H1 (cell line): ENCODE data around the gene ZDHHC11. TPM values are rescaled to one million over a fixed set of nuclear protein-coding genes. Genes with fewer than 3 reads are reported as not detected.
A peak's percentile ranks its signal among the peaks of the same experiment; 100 is the strongest.

Source experiments
- CTCF ChIA-PET: fragments of 300-600 bp; sonication (Branson Sonifier 250); formaldehyde crosslinking; loops from one replicate; lab custom pipeline; 2021; ENCODE audit not compliant: partially characterized antibody; lab: Charles Lee
- POLR2A ChIA-PET: fragments of 300-600 bp; sonication (Branson Sonifier 250); formaldehyde crosslinking; loops from one replicate; lab custom pipeline; 2021; ENCODE audit warnings: inconsistent platforms; ENCODE audit not compliant: partially characterized antibody; lab: Charles Lee
- DNase-seq, 2 experiments: peaks; one replicate each; pipeline versions ENCODE4 v3.0.0 to v3.0.0-alpha.2; 2010 to 2022; ENCODE audit warnings: low spot score in 2 of 2, low read depth in 1 of 2, mixed read lengths in 1 of 2
- FAIRE-seq: peaks from 2 replicates; lab custom pipeline; 2011; peaks lifted over from hg19 to GRCh38; lab: Jason Lieb, UNC
- H2AFZ ChIP-seq: 2 replicates; pipeline ENCODE4 v1.8.1; 2012; ENCODE audit warnings: low read length, inconsistent platforms
- H2AK5ac ChIP-seq: 2 replicates; pipeline ENCODE4 v1.6.1; 2013; ENCODE audit warnings: low read depth, low read length
- H2BK120ac ChIP-seq: replicated peaks from 2 replicates; pipeline ENCODE3; 2013; ENCODE audit warnings: low read depth, low read length, inconsistent platforms
- H2BK12ac ChIP-seq: 2 replicates; pipeline ENCODE4 v1.6.1; 2013; ENCODE audit warnings: low read depth, low read length
- H2BK15ac ChIP-seq: 2 replicates; pipeline ENCODE4 v1.6.1; 2013; ENCODE audit warnings: low read length
- H2BK20ac ChIP-seq: 2 replicates; pipeline ENCODE4 v1.6.1; 2013; ENCODE audit warnings: low read length
- H2BK5ac ChIP-seq: 2 replicates; pipeline ENCODE4 v1.6.1; 2013; ENCODE audit warnings: low read depth, low read length
- H3K14ac ChIP-seq: 2 replicates; pipeline ENCODE4 v1.6.1; 2013; ENCODE audit warnings: inconsistent platforms; ENCODE audit not compliant: insufficient read length
- H3K18ac ChIP-seq: 2 replicates; pipeline ENCODE4 v1.6.1; 2013; ENCODE audit warnings: low read length; ENCODE audit errors: extremely low read depth
- H3K23ac ChIP-seq: 2 replicates; pipeline ENCODE4 v1.6.1; 2013; ENCODE audit warnings: inconsistent platforms; ENCODE audit not compliant: insufficient read length
- H3K23me2 ChIP-seq: 2 replicates; pipeline ENCODE4 v1.6.1; 2013; ENCODE audit warnings: low read depth, low read length
- H3K27ac ChIP-seq: 2 replicates; pipeline ENCODE4 v1.6.1; 2011; ENCODE audit warnings: low read depth, low read length, inconsistent platforms
- H3K27me3 ChIP-seq, 4 experiments: replicated peaks in 1 of 4; 1 replicate in 1 of 4; 2 replicates in 3 of 4; pipeline versions ENCODE4 v1.6.1 to v1.8.1; 2011 to 2013; ENCODE audit warnings: low read length in 3 of 4, mild to moderate bottlenecking in 3 of 4, inconsistent platforms in 2 of 4, mixed read lengths in 2 of 4, moderate library complexity in 1 of 4; ENCODE audit not compliant: control insufficient read depth in 3 of 4, insufficient read depth in 3 of 4; ENCODE audit errors: extremely low read depth in 1 of 4
- H3K36me3 ChIP-seq, 4 experiments: 2 replicates each; pipeline versions ENCODE4 v1.6.1 to v1.8.1; 2011 to 2013; ENCODE audit warnings: mild to moderate bottlenecking in 4 of 4, low read length in 3 of 4, moderate library complexity in 2 of 4, control low read depth in 1 of 4, inconsistent platforms in 1 of 4; ENCODE audit not compliant: insufficient read depth in 4 of 4, control insufficient read depth in 2 of 4
- H3K4ac ChIP-seq: replicated peaks from 2 replicates; pipeline ENCODE3; 2013; ENCODE audit warnings: low read length, low read depth, mixed read lengths, inconsistent platforms; ENCODE audit not compliant: insufficient read length
- H3K4me1 ChIP-seq, 4 experiments: replicated peaks in 1 of 4; 1 replicate in 1 of 4; 2 replicates in 3 of 4; pipeline versions ENCODE4 v1.6.1 to v1.8.1; 2011 to 2013; ENCODE audit warnings: low read length in 3 of 4, inconsistent platforms in 2 of 4, mixed read lengths in 1 of 4; ENCODE audit not compliant: insufficient read depth in 4 of 4, control insufficient read depth in 3 of 4
- H3K4me2 ChIP-seq, 2 experiments: 2 replicates each; pipeline versions ENCODE4 v1.6.1 to v1.8.1; 2011 to 2013; ENCODE audit warnings: low read depth in 2 of 2, low read length in 2 of 2, control low read depth in 1 of 2, inconsistent platforms in 1 of 2, mild to moderate bottlenecking in 1 of 2; ENCODE audit not compliant: insufficient read depth in 1 of 2
- H3K4me3 ChIP-seq, 4 experiments: fragments of 200-600, 300-600 bp in 1 of 4; sonication (generic), shearing (Covaris generic), sonication (Bioruptor Twin) in 1 of 4; 2 replicates each; pipeline versions ENCODE4 v1.5.1 to v1.8.1; 2011 to 2016; ENCODE audit warnings: low read length in 4 of 4, low read depth in 3 of 4, control low read depth in 2 of 4, inconsistent platforms in 2 of 4, mild to moderate bottlenecking in 2 of 4, mixed read lengths in 1 of 4, moderate library complexity in 1 of 4; ENCODE audit not compliant: insufficient read depth in 2 of 4; ENCODE audit errors: extremely low read depth in 1 of 4
- H3K56ac ChIP-seq: replicated peaks from 2 replicates; pipeline ENCODE3; 2013; ENCODE audit warnings: low read depth, mild to moderate bottlenecking, mixed read lengths, low read length, inconsistent platforms; ENCODE audit not compliant: insufficient read length
- H3K79me1 ChIP-seq: 2 replicates; pipeline ENCODE4 v1.6.1; 2013; ENCODE audit warnings: low read depth, low read length, control low read depth
- H3K79me2 ChIP-seq, 2 experiments: 2 replicates each; pipeline versions ENCODE4 v1.6.1 to v1.8.1; 2012 to 2013; ENCODE audit warnings: low read length in 2 of 2, mild to moderate bottlenecking in 2 of 2, inconsistent platforms in 1 of 2; ENCODE audit not compliant: insufficient read depth in 2 of 2, control insufficient read depth in 1 of 2
- H3K9ac ChIP-seq, 4 experiments: replicated peaks in 1 of 4; 1 replicate in 1 of 4; 2 replicates in 3 of 4; pipeline versions ENCODE4 v1.6.1 to v1.8.1; 2011 to 2013; ENCODE audit warnings: low read depth in 3 of 4, low read length in 3 of 4, control low read depth in 2 of 4, mild to moderate bottlenecking in 2 of 4, moderate library complexity in 2 of 4, inconsistent platforms in 1 of 4; ENCODE audit errors: extremely low read depth in 1 of 4
- H3K9me3 ChIP-seq, 2 experiments: 2 replicates each; pipeline versions ENCODE4 v1.6.1 to v1.8.1; 2012 to 2013; ENCODE audit warnings: mild to moderate bottlenecking in 2 of 2, moderate library complexity in 2 of 2, control low read depth in 1 of 2, inconsistent platforms in 1 of 2, low read depth in 1 of 2, low read length in 1 of 2, mixed read lengths in 1 of 2; ENCODE audit not compliant: insufficient read depth in 2 of 2
- H4K20me1 ChIP-seq, 2 experiments: replicated peaks in 1 of 2; 2 replicates each; pipeline versions ENCODE3 to v1.8.1; 2011 to 2013; ENCODE audit warnings: inconsistent platforms in 2 of 2, low read length in 2 of 2, mild to moderate bottlenecking in 1 of 2; ENCODE audit not compliant: insufficient read depth in 2 of 2, control insufficient read depth in 1 of 2
- H4K5ac ChIP-seq: 2 replicates; pipeline ENCODE4 v1.6.1; 2013; ENCODE audit warnings: low read length, low read depth, mixed read lengths, inconsistent platforms; ENCODE audit not compliant: insufficient read length
- H4K8ac ChIP-seq: 2 replicates; pipeline ENCODE4 v1.8.0; 2013; ENCODE audit warnings: mild to moderate bottlenecking, moderate library complexity, low read length, inconsistent platforms; ENCODE audit not compliant: insufficient read depth; ENCODE audit errors: extremely low read depth
- H4K91ac ChIP-seq: replicated peaks from 2 replicates; pipeline ENCODE3; 2013; ENCODE audit warnings: low read length, mixed read lengths, inconsistent platforms; ENCODE audit not compliant: insufficient read length
- CTBP2 ChIP-seq: IDR thresholded peaks from 2 replicates; pipeline ENCODE4 v1.7.0; 2011; ENCODE audit warnings: borderline replicate concordance, mild to moderate bottlenecking, moderate library complexity, mixed read lengths, low read length; ENCODE audit not compliant: insufficient read depth, insufficient read length
- NRF1 ChIP-seq: IDR thresholded peaks from 2 replicates; pipeline ENCODE4 v1.6.1; 2011; ENCODE audit warnings: mild to moderate bottlenecking, low read depth, low read length, improper control_type of control experiment
- POLR2AphosphoS5 ChIP-seq: IDR thresholded peaks from 2 replicates; pipeline ENCODE4 v1.6.1; 2011; ENCODE audit warnings: low read depth, low read length
- RNF2 ChIP-seq: fragments of 200-900, 300-1000 bp; sonication (generic); IDR thresholded peaks from 2 replicates; pipeline ENCODE4 v1.7.1; 2016; ENCODE audit warnings: borderline replicate concordance, low read depth, mild to moderate bottlenecking, antibody characterized with exemption, low read length; ENCODE audit not compliant: poor library complexity, severe bottlenecking; ENCODE audit errors: missing control alignments
- SIN3A ChIP-seq, 2 experiments: IDR thresholded peaks in 1 of 2; conservative IDR thresholded peaks in 1 of 2; 2 replicates each; pipeline ENCODE4 v1.6.1; 2011 to 2012; ENCODE audit warnings: low read length in 2 of 2, improper control_type of control experiment in 1 of 2, low read depth in 1 of 2, mild to moderate bottlenecking in 1 of 2
- SP4 ChIP-seq: IDR thresholded peaks from 2 replicates; pipeline ENCODE4 v1.6.1; 2012; ENCODE audit warnings: low read length, inconsistent platforms
- ZNF274 ChIP-seq: IDR thresholded peaks from 2 replicates; pipeline ENCODE4 v1.7.0; 2012; ENCODE audit warnings: low read length, borderline replicate concordance; ENCODE audit errors: extremely low read depth
- whole genome bisulfite sequencing, 2 experiments: shearing (Covaris generic) in 1 of 2; methylation state at CpG; one replicate each; pipeline versions ENCODE4 v1.1.6 to v1.1.7; 2013 to 2015; ENCODE audit warnings: low lambda C conversion rate in 2 of 2, mixed read lengths in 2 of 2, inconsistent platforms in 1 of 2, low coverage in 1 of 2, missing lambda C conversion rate in 1 of 2; ENCODE audit not compliant: insufficient replicate concordance in 2 of 2, insufficient coverage in 1 of 2, insufficient read length in 1 of 2; ENCODE audit errors: extremely low coverage in 1 of 2, missing lambda C conversion rate in 1 of 2; 5-methylcytosine and 5-hydroxymethylcytosine counted together
- polyA plus RNA-seq, 7 experiments: library from polyadenylated mRNA; depleted of rRNA in 3 of 7; stranded (reverse) in 5 of 7; unstranded in 2 of 7; fragments of >200 nt in 5 of 7; fragments of 200-250 nt in 2 of 7; gene quantifications; 1 replicate in 5 of 7; 2 replicates in 1 of 7; 4 replicates in 1 of 7; pipeline versions ENCODE4 v1.2.1 to v1.2.3, GENCODE V29; 2011 to 2013; ENCODE audit warnings: missing spikeins in 2 of 7, mixed read lengths in 2 of 7
- total RNA-seq: library from RNA; stranded (reverse); fragmentation: NEBNext Ultra II Directional; extraction: Animal tissue kit (Norgen Biotek cat#: 25700); gene quantifications from 2 replicates; pipeline ENCODE4 v1.2.1, GENCODE V29; 2021

The ZDHHC11 gene
- total and polyA plus RNA-seq, 2 of the 8 experiments (the other 6 are each of a cell fraction or from before 2014, with no cell fraction given) = 4.7 to 16.6 TPM

DNA sequence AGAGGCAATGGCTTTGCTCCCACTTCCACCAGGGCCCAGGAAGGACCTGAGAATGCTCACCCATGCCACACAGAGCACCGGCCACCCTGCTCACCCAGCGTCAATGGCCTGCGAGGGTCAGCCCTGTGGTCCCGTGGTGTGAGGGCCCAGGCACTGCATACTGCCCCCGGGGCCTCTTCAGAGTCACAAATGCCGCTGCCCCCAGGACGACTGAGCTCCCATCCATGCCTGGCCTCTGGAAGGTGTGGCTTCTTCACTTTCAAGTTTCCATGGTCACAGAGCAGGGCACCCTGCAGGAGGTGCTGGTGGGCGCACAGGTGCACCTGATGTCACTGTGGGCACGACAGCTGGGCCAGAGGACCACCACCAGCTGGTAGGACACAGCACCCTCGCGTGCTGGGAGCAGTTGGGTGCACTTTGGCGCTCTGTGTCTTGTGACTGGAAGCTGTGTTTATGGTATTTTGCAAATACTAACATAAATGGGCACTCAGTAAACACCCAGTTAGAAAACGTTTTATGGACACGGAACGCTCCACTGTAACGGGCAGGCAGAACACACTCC lies 12.5 kb upstream of the ZDHHC11 start:
- Histone ChIP-seq H3K14ac (no peak overlapping the region), H4K8ac (no peak overlapping the region), H2BK5ac (no peak overlapping the region), H3K4me2 (no peak overlapping the region), H3K4me3 (no peak overlapping the region), H2BK120ac (no peak overlapping the region), H3K27me3 (no peaks in the 10 kb centered on the region), H3K79me2 (peaks cover 0 to 2% of the 10 kb centered on the region in 2 experiments; a peak in 1 of 4 replicates), H3K18ac (no peak overlapping the region), H3K36me3 (peaks cover 19 to 46% (median 36%) of the 10 kb centered on the region in 4 experiments; a peak in 7 of 8 replicates), H3K9me3 (no peaks in the 10 kb centered on the region), H3K56ac (no peak overlapping the region), H3K23ac (no peak overlapping the region), H3K27ac (no peak overlapping the region), H4K91ac (no peak overlapping the region), H2BK20ac (no peak overlapping the region), H2BK15ac (no peak overlapping the region), H3K9ac (no peak overlapping the region), H3K4me1 (no peaks in the 10 kb centered on the region; a peak in 1 of 7 replicates), H2AK5ac (no peak overlapping the region), H3K79me1 (no peaks in the 10 kb centered on the region; the same call in 1 of the 2 replicates), H4K5ac (no peak overlapping the region), H2AFZ (no peak overlapping the region), H3K4ac (no peak overlapping the region), H4K20me1 (peaks cover 6 to 37% of the 10 kb centered on the region in 2 experiments), H2BK12ac (no peak overlapping the region), H3K23me2 (peaks cover 2% of the 10 kb centered on the region; the same call in 1 of the 2 replicates)
- FAIRE-seq = no peak
- CTCF ChIA-PET = interaction anchor here (1.1 to 1.7 kb wide), 2 partner anchors 19 to 60 kb away, joined by 3 to 4 read pairs; no protein-coding TSS in a partner anchor
- TF ChIP-seq RNF2 (no peak), POLR2AphosphoS5 (0 out of 2 replicates have a peak, but pooled peaks have one; percentile 3), SP4 (no peak), NRF1 (no peak), ZNF274 (no peak), CTBP2 (no peak), SIN3A (conservative IDR thresholded peaks at IDR 0.05 in 1 of 2, IDR thresholded peaks at IDR 0.05 in 1 of 2; ENCODE audit: low read depth in 1 of 2, low read length in 2 of 2) (no peak)
- 90% methylated on average over 16 of the region's 16 CpGs; no CpG with 5 or more reads in 1 of the 2 experiments for WGBS, 2 experiments
- POLR2A ChIA-PET = interaction anchor here (1.2 to 6.9 kb wide), 9 partner anchors 9 to 56 kb away, joined by 3 to 46 read pairs (median 6); partner anchors contain the start of genes BRD9, TRIP13 and ZDHHC11
- no peak for DNase-seq
